Activated CD4-positive, alpha-beta T cell treated with anti-CD3 and anti-CD28 coated beads for 48 hours (primary cell): Measurements from ENCODE around the gene DAAM2.
A peak's percentile ranks its signal among the peaks of the same experiment; 100 is the strongest.

ENCODE experiments used
- DNase-seq: peaks from one replicate; pipeline ENCODE4 v3.0.0-alpha.2; 2020

DAAM2 gene

GRCh38 chr6:39913391-39913916 is 121.3 kb downstream of the DAAM2 start:
- no peak for DNase-seq

- no peak for DNase-seq
These were observed 122.1 kb downstream of the DAAM2 start for GRCh38 chr6:39914239-39914638.

GRCh38 chr6:39915866-39916265 is 123.7 kb downstream of the DAAM2 start:
- DNase-seq: no peak

- no peak for DNase-seq
These were observed 125.2 kb downstream of the DAAM2 start for GRCh38 chr6:39917329-39917728.

GRCh38 chr6:39917981-39918380 is 125.8 kb downstream of the DAAM2 start:
- DNase-seq: no peak

GRCh38 chr6:39918831-39919230 is 126.7 kb downstream of the DAAM2 start:
- DNase-seq: no peak

GRCh38 chr6:39920157-39920556 is 128.0 kb downstream of the DAAM2 start:
- no peak for DNase-seq

- DNase-seq: no peak
These were observed 130.6 kb downstream of the DAAM2 start for GRCh38 chr6:39922821-39923220.

GRCh38 chr6:39923394-39923793 is 131.2 kb downstream of the DAAM2 start:
- no peak for DNase-seq

- DNase-seq: no peak
These were observed 131.7 kb downstream of the DAAM2 start for GRCh38 chr6:39923861-39924260.

- no peak for DNase-seq
These were observed 132.1 kb downstream of the DAAM2 start for GRCh38 chr6:39924283-39924682.

GRCh38 chr6:39925191-39925930 is 133.2 kb downstream of the DAAM2 start:
- DNase-seq: no peak

- no peak for DNase-seq
These were observed 133.7 kb downstream of the DAAM2 start for GRCh38 chr6:39925931-39926290.

- no peak for DNase-seq
These were observed 134.5 kb downstream of the DAAM2 start for GRCh38 chr6:39926668-39927067.

- DNase-seq: no peak
These were observed 135.0 kb downstream of the DAAM2 start for GRCh38 chr6:39927159-39927558.

GRCh38 chr6:39929039-39929732 is 137.0 kb downstream of the DAAM2 start:
- DNase-seq: no peak

- DNase-seq: no peak
These were observed 137.7 kb downstream of the DAAM2 start for GRCh38 chr6:39929733-39930461.

GRCh38 chr6:39930540-39930939 is 138.4 kb downstream of the DAAM2 start:
- DNase-seq: no peak

GRCh38 chr6:39931607-39932006 is 139.4 kb downstream of the DAAM2 start:
- DNase-seq: no peak

- no peak for DNase-seq
These were observed 140.3 kb downstream of the DAAM2 start for GRCh38 chr6:39932386-39932910.

GRCh38 chr6:39933669-39934130 is 141.5 kb downstream of the DAAM2 start:
- no peak for DNase-seq

- DNase-seq: peak; percentile 61
These were observed 142.1 kb downstream of the DAAM2 start, which contains the start of gene MOCS1 for GRCh38 chr6:39934131-39934757. TSS of gene MOCS1 (minus strand) at chr6:39934462. CDS start at chr6:39934417, 45 bp downstream.

- no peak for DNase-seq
These were observed 143.1 kb downstream of the DAAM2 start for GRCh38 chr6:39935241-39935640.
